GM23338 (cell line): ENCODE data around the gene RPS15A. TPM values are rescaled to one million over a fixed set of nuclear protein-coding genes. Genes with fewer than 3 reads are reported as not detected.

Experiments used
- ATAC-seq: fragments of 200-7000 bp; cut with Tn5 transposase; 3 replicates; pipeline ENCODE4 v1.9.1; 2020
- DNase-seq: peaks from one replicate; pipeline ENCODE4 v3.0.0-alpha.2; 2015; ENCODE audit warnings: low spot score
- H2AFZ ChIP-seq: fragments of 200-600 bp; sonication (generic); 2 replicates; pipeline ENCODE4 v1.8.0; 2016; ENCODE audit warnings: antibody characterized with exemption, mild to moderate bottlenecking, moderate library complexity
- H3F3A ChIP-seq: fragments of 200-600 bp; sonication (generic); replicated peaks from 2 replicates; pipeline ENCODE4 v1.8.0; 2017; ENCODE audit warnings: antibody characterized with exemption, mixed run types, low read depth
- H3K27ac ChIP-seq: fragments of 200-600 bp; sonication (generic); 2 replicates; pipeline ENCODE4 v1.6.1; 2016; ENCODE audit warnings: low read depth
- H3K27me3 ChIP-seq: fragments of 200-600 bp; sonication (generic); 2 replicates; pipeline ENCODE4 v1.8.0; 2016; ENCODE audit warnings: mild to moderate bottlenecking, mixed run types, moderate library complexity; ENCODE audit not compliant: insufficient read depth
- H3K36me3 ChIP-seq: fragments of 200-600 bp; sonication (generic); 2 replicates; pipeline ENCODE4 v1.8.0; 2016; ENCODE audit warnings: mild to moderate bottlenecking; ENCODE audit not compliant: insufficient read depth
- H3K4me1 ChIP-seq: fragments of 200-600 bp; sonication (generic); 2 replicates; pipeline ENCODE4 v1.8.0; 2016; ENCODE audit warnings: mild to moderate bottlenecking, moderate library complexity; ENCODE audit not compliant: insufficient read depth
- H3K4me2 ChIP-seq: fragments of 200-600 bp; sonication (generic); 2 replicates; pipeline ENCODE4 v1.7.1; 2017; ENCODE audit warnings: mixed run types
- H3K4me3 ChIP-seq: fragments of 200-600 bp; sonication (generic); 2 replicates; pipeline ENCODE4 v1.6.1; 2016; ENCODE audit warnings: mixed run types
- H3K79me2 ChIP-seq: fragments of 200-600 bp; sonication (generic); replicated peaks from 2 replicates; pipeline ENCODE4 v1.8.0; 2017; ENCODE audit warnings: mild to moderate bottlenecking; ENCODE audit not compliant: insufficient read depth
- H3K9me2 ChIP-seq: fragments of 200-600 bp; sonication (generic); 2 replicates; pipeline ENCODE4 v1.8.0; 2017; ENCODE audit not compliant: insufficient read depth
- H4K20me1 ChIP-seq: fragments of 200-600 bp; sonication (generic); replicated peaks from 2 replicates; pipeline ENCODE4 v1.8.0; 2017; ENCODE audit warnings: mild to moderate bottlenecking; ENCODE audit not compliant: insufficient read depth
- H3K27ac Mint-ChIP-seq: 2 replicates; pipeline ENCODE4 v1.8.0; 2020; ENCODE audit warnings: inconsistent platforms, mild to moderate bottlenecking, moderate library complexity, mixed read lengths
- H3K27me3 Mint-ChIP-seq: 3 replicates; pipeline ENCODE4 v1.8.0; 2022; ENCODE audit warnings: low read depth, mild to moderate bottlenecking, moderate library complexity, mixed read lengths, inconsistent platforms; ENCODE audit not compliant: insufficient read depth, poor library complexity
- H3K36me3 Mint-ChIP-seq: 3 replicates; pipeline ENCODE4 v1.8.0; 2021; ENCODE audit warnings: low read depth, mild to moderate bottlenecking, inconsistent platforms, moderate library complexity, mixed read lengths
- H3K4me1 Mint-ChIP-seq: 3 replicates; pipeline ENCODE4 v1.8.0; 2020; ENCODE audit warnings: mild to moderate bottlenecking, inconsistent platforms, mixed read lengths
- H3K4me3 Mint-ChIP-seq: 3 replicates; pipeline ENCODE4 v1.8.0; 2021; ENCODE audit warnings: moderate library complexity, mild to moderate bottlenecking, inconsistent platforms, mixed read lengths
- H3K9me3 Mint-ChIP-seq: 3 replicates; pipeline ENCODE4 v1.8.0; 2020; ENCODE audit warnings: moderate library complexity, mild to moderate bottlenecking, inconsistent platforms, mixed read lengths
- CTCF ChIP-seq, 2 experiments: fragments of 200-600 bp in 1 of 2; sonication (generic) in 1 of 2; conservative IDR thresholded peaks; 2 replicates each; pipeline versions ENCODE4 v1.5.1 to v1.6.1; 2016 to 2017; ENCODE audit warnings: antibody characterized with exemption in 2 of 2, low read depth in 2 of 2, mild to moderate bottlenecking in 2 of 2, moderate library complexity in 1 of 2
- EZH2 ChIP-seq: fragments of 200-600 bp; sonication (generic); IDR thresholded peaks from one replicate; pipeline ENCODE4 v1.8.0; 2017; ENCODE audit warnings: antibody characterized with exemption, mild to moderate bottlenecking, low read depth; ENCODE audit not compliant: unreplicated experiment
- EZH2phosphoT487 ChIP-seq: fragments of 200-600 bp; sonication (generic); IDR thresholded peaks from one replicate; pipeline ENCODE4 v1.8.1; 2018; ENCODE audit warnings: antibody characterized with exemption; ENCODE audit not compliant: unreplicated experiment
- JUNB ChIP-seq: IDR thresholded peaks from one replicate; pipeline ENCODE4 v1.6.1; 2016; ENCODE audit warnings: antibody characterized with exemption; ENCODE audit not compliant: unreplicated experiment
- NANOG ChIP-seq: IDR thresholded peaks from 2 replicates; pipeline ENCODE4 v1.6.1; 2016; ENCODE audit warnings: antibody characterized with exemption, borderline replicate concordance
- POLR2AphosphoS5 ChIP-seq: IDR thresholded peaks from 2 replicates; pipeline ENCODE4 v1.6.1; 2016; ENCODE audit warnings: antibody characterized with exemption, low read depth
- REST ChIP-seq: IDR thresholded peaks from one replicate; pipeline ENCODE4 v1.6.1; 2018; ENCODE audit warnings: antibody characterized with exemption; ENCODE audit not compliant: unreplicated experiment
- STAT1 ChIP-seq: IDR thresholded peaks from one replicate; pipeline ENCODE4 v1.6.1; 2016; ENCODE audit warnings: antibody characterized with exemption; ENCODE audit not compliant: unreplicated experiment
- ZNF114 ChIP-seq: fragments of 250-450 bp; sonication (Bioruptor Pico); IDR thresholded peaks from 2 replicates; pipeline ENCODE4 v1.5.0; 2020; ENCODE audit warnings: mild to moderate bottlenecking, moderate library complexity
- ZNF331 ChIP-seq: fragments of 250-450 bp; sonication (Bioruptor Pico); IDR thresholded peaks from 2 replicates; pipeline ENCODE4 v1.5.0; 2020; ENCODE audit warnings: low read depth, mild to moderate bottlenecking, moderate library complexity
- ZNF462 ChIP-seq: fragments of 250-450 bp; sonication (Bioruptor Pico); IDR thresholded peaks from 2 replicates; pipeline ENCODE4 v1.5.0; 2020; ENCODE audit warnings: mild to moderate bottlenecking, moderate library complexity
- polyA plus RNA-seq: library from polyadenylated mRNA; unstranded; fragments of >200 nt; fragmentation: Nextera tagmentation; extraction: Ambion mirVana; gene quantifications from 2 replicates; pipeline ENCODE4 v1.2.1, GENCODE V29; 2016
- total RNA-seq: library from RNA; depleted of rRNA; stranded (reverse); fragments of >200 nt; shearing (Covaris generic); gene quantifications from 2 replicates; pipeline ENCODE4 v1.2.3, GENCODE V29; 2014

RPS15A gene
- total and polyA plus RNA-seq, 2 experiments from 2014 or later = 2,163 to 2,171 TPM

GRCh38 chr16:18809165-18809564 is 19.0 kb upstream of the RPS15A start:
- peaks cover 49% of the 10 kb centered on the region for H3K36me3 ChIP-seq
- Mint-ChIP-seq H3K4me3 (no peak overlapping the region), H3K36me3 (peaks cover 68% of the 10 kb centered on the region), H3K9me3 (no peaks in the 10 kb centered on the region), H3K27ac (no peak overlapping the region), H3K4me1 (peaks cover 28% of the 10 kb centered on the region), H3K27me3 (peaks cover 2% of the 10 kb centered on the region)
- DNase-seq (no peak), ATAC-seq (no peak)
- peaks cover 30% of the 10 kb centered on the region for H3K4me1 ChIP-seq
- H3K9me2 ChIP-seq = no peaks in the 10 kb centered on the region
- H3F3A ChIP-seq = 0 out of 2 replicates have a peak, but pooled peaks cover 3% of the 10 kb centered on the region
- H3K27ac ChIP-seq = no peak overlapping the region
- no peak for TF ChIP-seq STAT1
- no peak overlapping the region for H3K4me2 ChIP-seq
- H3K79me2 ChIP-seq = no peaks in the 10 kb centered on the region; the same call in 1 of the 2 replicates
- H3K4me3 ChIP-seq = no peak overlapping the region
- H3K27me3 ChIP-seq = no peaks in the 10 kb centered on the region
- H2AFZ ChIP-seq = no peak overlapping the region
- no peaks in the 10 kb centered on the region for H4K20me1 ChIP-seq

- Mint-ChIP-seq H3K27me3 (peaks cover 17% of the 10 kb centered on the region), H3K9me3 (no peaks in the 10 kb centered on the region), H3K36me3 (peaks cover 47% of the 10 kb centered on the region), H3K4me3 (peak overlapping the region; percentile 11; the same call in 1 of the 3 replicates), H3K27ac (peak overlapping the region; percentile 86), H3K4me1 (peaks cover 41% of the 10 kb centered on the region)
- DNase-seq (no peak), ATAC-seq (no peak)
- H4K20me1 ChIP-seq = peaks cover under 1% of the 10 kb centered on the region; the same call in 1 of the 2 replicates
- H3K9me2 ChIP-seq = no peaks in the 10 kb centered on the region
- no peak overlapping the region for H2AFZ ChIP-seq
- H3F3A ChIP-seq = peaks cover 4% of the 10 kb centered on the region
- peaks cover 25% of the 10 kb centered on the region for H3K36me3 ChIP-seq
- H3K4me1 ChIP-seq = peaks cover 40% of the 10 kb centered on the region
- peak overlapping the region; percentile 53 for H3K4me2 ChIP-seq
- H3K27ac ChIP-seq = no peak overlapping the region
- H3K79me2 ChIP-seq = peaks cover 14% of the 10 kb centered on the region
- no peaks in the 10 kb centered on the region for H3K27me3 ChIP-seq
- H3K4me3 ChIP-seq = peak overlapping the region; percentile 3; the same call in 1 of the 2 replicates
- TF ChIP-seq STAT1 = no peak
- TF ChIP-seq POLR2AphosphoS5 = no peak
- no peak for TF ChIP-seq EZH2
- TF ChIP-seq ZNF114 (CRISPR knock-in tag) = no peak
- no peak for TF ChIP-seq CTCF (conservative IDR thresholded peaks at IDR 0.05; ENCODE audit: low read depth in 2 of 2)
- no peak for TF ChIP-seq ZNF331 (CRISPR knock-in tag)
- TF ChIP-seq EZH2phosphoT487 = no peak
- TF ChIP-seq REST = no peak
- no peak for TF ChIP-seq ZNF462 (CRISPR knock-in tag)
- no peak for TF ChIP-seq JUNB
- TF ChIP-seq NANOG = no peak
Measured at GRCh38 chr16:18805257-18805773, 15.2 kb upstream of the RPS15A start.
